Jurkat, Clone E6-1 (cell line): ENCODE measurements around the gene GPR78.

Source experiments
- DNase-seq: peaks from one replicate; pipeline ENCODE4 v3.0.0-alpha.2; 2011; ENCODE audit warnings: low read depth, low spot score
- H3K4me3 ChIP-seq: 2 replicates; pipeline ENCODE4 v1.5.1; 2011; ENCODE audit warnings: mild to moderate bottlenecking, low read length, control low read depth, moderate library complexity

GPR78 gene

DNA sequence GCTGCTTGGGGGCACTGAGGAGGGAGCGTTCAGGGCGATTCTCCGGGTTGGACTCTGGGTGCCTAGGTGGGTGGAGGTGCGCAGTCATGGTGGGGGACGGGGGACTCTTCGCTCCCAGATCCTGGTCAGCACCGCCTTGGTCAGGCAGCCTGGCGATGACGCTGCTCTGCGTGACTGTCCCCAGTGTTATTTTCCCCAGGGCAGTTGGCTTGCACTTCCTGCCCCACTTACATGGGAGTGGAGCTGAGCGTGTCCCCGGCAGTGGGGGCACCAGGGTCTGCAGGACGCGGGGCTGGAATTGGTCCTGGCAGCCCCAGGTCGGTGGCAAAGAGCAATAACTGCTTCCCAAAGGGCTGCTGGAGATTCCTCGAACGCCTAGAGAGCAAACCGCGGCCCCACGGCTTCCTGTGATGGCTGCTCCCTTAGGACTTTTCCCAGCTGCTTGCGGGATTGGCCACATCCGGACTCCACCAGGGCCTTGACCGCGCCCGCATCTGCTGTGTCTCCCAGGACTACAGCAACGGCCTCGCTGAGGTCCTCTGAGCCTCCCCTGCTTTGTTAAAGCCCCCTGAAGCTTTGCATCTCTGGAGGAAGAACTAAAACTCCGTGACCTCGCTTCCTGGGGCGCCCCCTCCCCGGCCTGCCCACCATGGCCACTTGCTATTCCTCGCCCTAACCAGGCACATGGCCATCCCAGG lies 35.3 kb upstream of the GPR78 start:
- no peak overlapping the region for H3K4me3 ChIP-seq
- DNase-seq, result peak; percentile 18

GRCh38 chr4:8545439-8545765 lies 34.8 kb upstream of the GPR78 start:
- no peak for DNase-seq
- no peak overlapping the region for H3K4me3 ChIP-seq

DNA sequence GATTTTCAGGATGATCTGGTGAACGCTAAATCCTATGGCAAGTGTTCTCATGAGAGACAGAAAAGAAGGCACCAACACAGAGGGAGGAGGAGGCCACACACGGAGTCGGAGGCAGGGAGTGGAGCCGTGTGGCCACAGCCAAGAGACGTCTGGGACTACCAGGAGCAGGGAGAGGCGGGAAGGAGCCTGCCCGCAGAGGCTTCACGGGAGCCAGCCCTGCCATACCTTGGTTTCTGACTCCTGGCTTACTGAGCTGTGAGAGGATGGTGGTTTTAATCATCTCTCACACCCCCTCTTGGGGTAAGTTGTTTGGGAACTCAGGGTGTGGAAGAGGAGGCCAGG lies 33.5 kb upstream of the GPR78 start:
- no peak overlapping the region for H3K4me3 ChIP-seq
- DNase-seq, result no peak

DNA sequence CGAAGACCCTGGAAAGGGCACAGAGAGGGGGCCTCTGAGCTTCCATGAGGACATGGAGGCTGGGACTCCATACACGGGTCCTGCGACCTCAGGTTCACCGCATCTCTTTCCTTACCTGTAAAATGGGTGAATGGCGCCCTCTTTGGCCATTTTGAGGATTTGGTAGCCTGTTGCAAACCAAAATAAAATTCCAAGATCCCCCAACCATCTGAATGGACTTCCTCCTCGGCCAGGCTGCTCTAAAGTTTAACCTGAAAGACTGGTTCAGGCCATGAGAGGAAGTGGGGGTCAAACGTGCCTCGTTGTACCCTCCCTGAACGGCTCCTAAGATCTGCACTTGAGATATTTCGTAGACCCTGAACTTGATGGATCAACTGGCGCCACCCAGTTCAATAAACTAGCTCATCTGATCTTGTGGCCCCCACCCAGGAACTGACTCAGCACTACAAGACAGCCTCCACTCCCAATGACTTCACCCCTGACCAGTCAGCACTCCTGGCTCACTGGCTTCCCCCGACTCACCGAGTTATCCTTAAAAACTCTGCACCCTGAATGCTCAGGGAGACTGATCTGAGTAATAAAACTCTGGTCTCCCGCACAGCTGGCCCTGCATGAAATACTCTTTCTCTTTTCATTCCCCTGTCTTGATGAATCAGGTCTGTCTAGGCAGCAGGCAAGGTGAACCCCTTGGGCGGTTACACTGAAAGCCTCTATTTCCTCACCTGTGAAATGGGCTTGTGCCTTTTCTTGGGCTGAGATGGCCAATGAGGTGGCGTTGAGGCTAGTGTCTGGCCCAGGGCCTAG lies 32.9 kb upstream of the GPR78 start:
- H3K4me3 ChIP-seq, result no peak overlapping the region
- peak; percentile 29 for DNase-seq

GRCh38 chr4:8547912-8548730 lies 32.1 kb upstream of the GPR78 start:
- DNase-seq, result no peak
- no peak overlapping the region for H3K4me3 ChIP-seq

DNA sequence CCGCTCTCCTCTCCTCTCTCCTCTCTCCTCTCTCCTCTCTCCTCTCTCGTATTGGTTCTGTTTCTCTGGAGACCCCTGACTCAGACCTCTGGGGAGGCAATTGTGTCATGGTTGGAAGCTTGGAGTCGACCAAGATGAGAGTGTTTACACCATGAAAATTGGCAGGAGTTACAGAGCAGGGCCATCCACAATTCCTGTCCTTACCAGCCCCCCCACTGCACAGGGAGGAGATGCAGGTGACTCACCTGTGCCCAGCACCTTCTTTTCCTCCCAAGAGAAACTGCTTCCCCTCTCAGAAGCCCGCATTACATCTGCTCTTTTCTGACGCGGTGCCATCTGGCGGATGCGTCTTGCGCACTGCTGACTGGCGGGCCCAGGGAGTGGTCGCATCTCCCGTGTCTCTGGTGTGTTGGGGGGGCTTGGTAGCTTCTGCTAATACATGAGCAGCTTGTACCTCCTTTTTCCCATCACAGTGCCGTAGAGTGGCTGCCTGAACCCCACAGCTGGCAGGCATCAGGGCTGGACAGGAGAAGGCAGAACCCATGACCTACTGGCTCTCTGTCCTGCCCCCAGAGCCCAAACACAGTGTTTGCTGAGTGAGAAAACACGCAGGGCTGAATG lies 31.4 kb upstream of the GPR78 start:
- no peak overlapping the region for H3K4me3 ChIP-seq
- DNase-seq, result no peak

- H3K4me3 ChIP-seq, result no peak overlapping the region
- no peak for DNase-seq
Measured at GRCh38 chr4:8549352-8549931, 30.8 kb upstream of the GPR78 start.

DNA sequence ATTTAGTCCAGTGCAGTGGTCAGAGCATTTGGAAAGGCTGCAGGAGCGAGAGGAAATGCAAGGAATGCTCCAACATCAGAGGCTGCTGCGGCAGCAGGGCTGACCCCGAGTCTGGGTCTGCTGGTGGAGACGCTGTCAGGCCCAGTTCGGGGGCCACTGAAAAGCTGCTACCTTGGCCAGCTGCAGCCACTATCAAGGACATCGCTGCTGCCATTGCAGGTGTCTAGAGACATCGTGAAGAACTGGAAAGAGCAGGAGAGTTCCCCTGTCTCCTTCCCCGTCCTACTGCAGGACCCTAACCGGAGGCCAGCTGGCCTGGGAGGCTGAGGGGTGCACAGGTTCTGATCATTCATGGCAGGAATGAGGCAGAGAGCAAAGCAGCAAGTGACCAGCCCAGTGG lies 29.5 kb upstream of the GPR78 start:
- H3K4me3 ChIP-seq, result no peak overlapping the region
- DNase-seq, result no peak

GRCh38 chr4:8552024-8552423 lies 28.2 kb upstream of the GPR78 start:
- H3K4me3 ChIP-seq, result no peak overlapping the region
- DNase-seq, result no peak

DNA sequence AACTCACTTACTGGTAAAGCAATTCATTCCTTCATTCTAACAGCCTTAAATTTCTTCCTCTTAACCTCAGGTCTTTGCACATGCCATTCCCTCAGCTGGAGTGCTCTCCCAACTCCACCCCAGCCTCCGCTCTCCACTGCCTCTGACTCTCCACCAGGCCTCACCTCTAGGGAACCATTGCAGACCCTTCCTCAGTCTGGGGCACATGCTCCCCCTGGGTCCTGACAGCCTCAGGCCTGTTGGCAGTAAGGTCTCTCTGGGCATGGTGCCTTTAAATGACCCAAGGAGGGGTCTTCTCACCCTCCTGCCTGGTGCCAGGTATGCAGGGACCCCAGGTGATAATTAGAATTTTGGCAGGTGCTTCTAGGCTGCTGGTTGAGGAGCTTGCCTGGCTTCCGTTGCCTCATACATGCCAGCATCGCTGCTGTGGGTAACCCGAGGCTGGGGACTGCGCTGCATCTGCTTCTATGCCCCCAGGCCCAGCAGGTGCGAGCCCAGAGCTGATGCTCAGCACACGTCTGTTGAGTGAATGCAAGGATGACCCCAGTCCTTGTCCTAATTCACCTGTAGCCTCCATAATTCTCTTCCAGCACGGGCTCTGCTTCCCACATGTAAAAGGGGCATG lies 27.5 kb upstream of the GPR78 start:
- no peak for DNase-seq

GRCh38 chr4:8553216-8553615 lies 27.0 kb upstream of the GPR78 start:
- H3K4me3 ChIP-seq, result no peak overlapping the region
- no peak for DNase-seq

More for the DNA sequence above, 27.5 kb upstream of the GPR78 start:
- H3K4me3 ChIP-seq, result no peak overlapping the region

GRCh38 chr4:8553991-8554405 lies 26.2 kb upstream of the GPR78 start:
- no peak for DNase-seq

DNA sequence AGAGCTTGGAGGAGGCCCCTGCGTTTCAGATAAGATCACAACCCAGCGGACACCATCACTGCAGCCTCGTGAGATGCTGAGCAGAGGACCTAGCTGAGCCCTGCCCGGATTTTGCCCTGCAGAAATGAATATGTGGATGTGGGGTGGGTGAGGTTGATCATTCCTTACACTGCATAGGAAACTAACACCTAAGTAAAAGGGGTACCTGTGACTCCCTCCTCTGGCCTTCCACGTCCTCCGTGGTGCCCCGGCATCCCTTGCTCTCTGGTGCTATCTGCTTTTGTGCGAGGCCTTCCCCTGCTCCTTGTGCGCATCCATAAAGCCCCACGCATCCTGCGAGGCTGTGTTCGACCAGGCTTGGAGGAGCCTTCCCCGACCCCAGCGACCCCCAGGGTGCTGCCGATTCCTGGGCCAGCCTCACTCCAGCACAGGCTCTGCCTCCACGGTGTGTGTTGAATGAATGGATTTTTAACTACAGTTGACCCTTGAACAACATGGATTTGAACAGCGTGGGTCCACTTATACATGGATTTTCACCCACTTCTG lies 25.6 kb upstream of the GPR78 start:
- DNase-seq, result no peak
- no peak overlapping the region for H3K4me3 ChIP-seq

More at GRCh38 chr4:8553991-8554405, 26.2 kb upstream of the GPR78 start:
- no peak overlapping the region for H3K4me3 ChIP-seq

- DNase-seq, result no peak
- no peak overlapping the region for H3K4me3 ChIP-seq
Measured at GRCh38 chr4:8555716-8556115, 24.5 kb upstream of the GPR78 start.

DNA sequence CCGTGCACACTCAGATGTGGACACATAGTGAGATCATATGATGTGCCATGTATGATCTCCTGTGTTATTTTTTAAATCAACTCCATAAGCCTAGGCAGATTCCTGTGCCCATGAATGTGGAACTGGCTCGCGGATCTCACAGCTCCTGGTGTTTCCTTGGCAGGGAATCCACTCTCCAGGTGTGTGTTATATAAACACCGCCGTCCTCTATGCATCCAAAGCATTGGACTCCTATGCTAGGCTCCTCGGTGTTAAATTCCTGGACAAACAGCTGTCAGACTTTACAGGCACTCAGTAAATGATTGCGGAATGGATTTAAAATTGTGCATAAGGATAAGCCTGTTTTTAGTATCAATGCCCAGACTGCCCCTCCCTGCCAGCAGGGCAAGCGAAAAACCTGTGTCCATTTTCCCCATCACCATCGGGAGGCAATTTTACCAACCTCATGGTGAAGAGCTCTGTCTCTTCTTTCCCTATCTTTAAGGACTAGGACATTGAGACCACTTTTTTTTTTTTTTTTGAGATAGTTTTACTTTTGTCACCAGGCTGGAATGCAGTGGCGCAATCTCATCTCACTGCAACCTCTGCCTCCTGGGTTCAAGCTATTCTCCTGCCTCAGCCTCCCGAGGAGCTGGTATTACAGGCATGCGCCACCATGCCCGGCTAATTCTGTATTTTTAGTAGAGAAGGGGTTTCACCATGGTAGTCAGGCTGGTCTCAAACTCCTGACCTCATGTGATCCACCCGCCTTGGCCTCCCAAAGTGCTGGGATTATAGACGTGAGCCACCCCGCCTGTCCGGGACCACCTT lies 23.6 kb upstream of the GPR78 start:
- DNase-seq, result no peak
- H3K4me3 ChIP-seq, result no peak overlapping the region

- no peak overlapping the region for H3K4me3 ChIP-seq
- no peak for DNase-seq
Measured at GRCh38 chr4:8557151-8558076, 22.8 kb upstream of the GPR78 start.
